Activated naive CD8-positive, alpha-beta T cell treated with anti-CD3 and anti-CD28 coated beads, Interleukin-2, amount 10 ng/mL, durations not matched to agents 7 days and 5 days (primary cell): ENCODE data around the gene EPHA7. TPM values are rescaled to one million over a fixed set of nuclear protein-coding genes. Genes with fewer than 3 reads are reported as not detected.

Source experiments
- ATAC-seq: fragments of 150-1000 bp; cut with Tn5 transposase; one replicate; pipeline ENCODE4 v1.10.0; 2021; ENCODE audit warnings: low read depth, moderate library complexity
- POLR2A ChIA-PET: fragments of 350-600 bp; sonication (Branson Sonifier 250); formaldehyde crosslinking; loops from one replicate; lab custom pipeline; 2021; ENCODE audit warnings: antibody characterized with exemption; lab: Charles Lee
- DNase-seq: peaks from one replicate; pipeline ENCODE4 v3.0.0; 2021
- H3K27ac Mint-ChIP-seq: one replicate; pipeline ENCODE4 v1.8.0; 2022; ENCODE audit warnings: mild to moderate bottlenecking, mixed read lengths
- H3K27me3 Mint-ChIP-seq: one replicate; pipeline ENCODE4 v1.8.0; 2022; ENCODE audit warnings: mild to moderate bottlenecking, moderate library complexity, mixed read lengths
- H3K36me3 Mint-ChIP-seq: one replicate; pipeline ENCODE4 v1.8.0; 2021; ENCODE audit warnings: mild to moderate bottlenecking, mixed read lengths
- H3K4me1 Mint-ChIP-seq: one replicate; pipeline ENCODE4 v1.8.0; 2021; ENCODE audit warnings: mixed read lengths
- H3K4me3 Mint-ChIP-seq: one replicate; pipeline ENCODE4 v1.8.0; 2022; ENCODE audit warnings: mild to moderate bottlenecking, moderate library complexity, mixed read lengths
- H3K9me3 Mint-ChIP-seq: one replicate; pipeline ENCODE4 v1.8.0; 2021; ENCODE audit warnings: mixed read lengths
- total RNA-seq, 2 experiments: library from RNA; stranded (reverse); gene quantifications; one replicate each; pipeline ENCODE4 v1.2.3, GENCODE V29; 2021

Gene EPHA7
- total RNA-seq, 2 experiments from 2014 or later, result not detected

DNA sequence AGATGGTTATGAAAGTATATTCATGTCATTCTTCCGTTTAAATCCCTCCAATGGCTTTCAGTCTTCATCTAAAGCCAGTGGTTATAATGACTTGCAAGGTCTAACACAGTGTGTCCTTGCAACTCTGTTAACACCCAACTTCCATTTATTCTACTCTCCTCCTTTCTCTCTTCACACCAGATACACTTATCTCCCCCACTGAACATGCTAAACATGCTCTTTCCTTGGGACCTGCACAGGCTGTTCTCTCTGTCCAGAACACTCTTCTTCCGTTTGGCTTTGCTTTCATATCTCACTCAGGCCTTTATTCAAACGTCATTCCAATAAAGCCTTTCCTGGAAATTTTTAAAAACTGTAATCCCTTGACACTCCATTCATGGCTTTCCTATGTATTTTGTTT lies 91.5 kb downstream of the EPHA7 start:
- no peak for ATAC-seq
- H3K4me3 Mint-ChIP-seq, result no peak overlapping the region

DNA sequence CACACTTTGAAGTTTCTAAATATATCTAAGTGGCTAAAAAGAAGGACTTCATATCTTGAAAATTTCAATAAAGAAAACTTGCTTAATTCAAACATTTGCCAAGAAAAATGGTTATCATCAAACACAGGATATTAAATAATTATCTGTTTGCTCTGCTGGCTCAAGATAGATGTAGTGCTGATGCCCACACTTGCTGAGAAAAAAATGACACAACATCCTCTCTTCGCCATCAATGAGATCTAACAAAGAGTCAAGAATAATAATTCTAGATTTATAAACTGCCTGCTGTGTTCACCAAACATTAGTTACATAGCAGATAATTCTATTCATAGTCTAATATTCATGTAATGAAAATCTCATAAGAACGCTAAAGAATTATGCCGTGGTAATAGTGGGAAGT lies 93.6 kb downstream of the EPHA7 start:
- ATAC-seq (no peak), DNase-seq (no peak)
- Mint-ChIP-seq H3K4me3 (no peak overlapping the region), H3K27me3 (no peaks in the 10 kb centered on the region), H3K36me3 (no peaks in the 10 kb centered on the region), H3K4me1 (no peaks in the 10 kb centered on the region), H3K9me3 (no peaks in the 10 kb centered on the region), H3K27ac (no peak overlapping the region)
- POLR2A ChIA-PET, result no interaction called here

More for the DNA sequence above, 91.5 kb downstream of the EPHA7 start:
- POLR2A ChIA-PET, result no interaction called here
- Mint-ChIP-seq H3K9me3 (no peaks in the 10 kb centered on the region), H3K4me1 (no peaks in the 10 kb centered on the region), H3K36me3 (no peaks in the 10 kb centered on the region), H3K27me3 (no peaks in the 10 kb centered on the region), H3K27ac (no peak overlapping the region)
- DNase-seq, result no peak

DNA sequence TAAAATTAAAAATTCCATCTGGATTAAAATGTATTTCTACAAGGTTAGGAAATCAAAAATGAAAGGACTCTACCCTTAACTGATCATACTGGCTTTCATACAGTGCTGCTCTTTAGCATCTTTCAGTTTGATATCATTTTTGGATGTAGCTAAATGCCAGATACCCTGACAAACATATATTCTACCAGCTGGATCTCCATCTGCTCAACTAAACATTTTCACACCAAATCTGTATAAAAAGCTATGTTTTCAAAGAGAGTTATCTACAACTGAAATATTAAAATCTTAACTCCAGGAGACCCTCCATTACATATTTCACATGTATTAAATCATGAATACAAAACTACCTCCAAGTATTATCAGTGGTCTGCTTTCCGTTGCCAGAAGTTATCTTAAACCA lies 95.7 kb downstream of the EPHA7 start:
- POLR2A ChIA-PET, result no interaction called here
- ATAC-seq (no peak), DNase-seq (no peak)
- Mint-ChIP-seq H3K27ac (no peak overlapping the region), H3K27me3 (no peaks in the 10 kb centered on the region), H3K9me3 (no peaks in the 10 kb centered on the region), H3K4me3 (no peak overlapping the region), H3K4me1 (no peaks in the 10 kb centered on the region), H3K36me3 (no peaks in the 10 kb centered on the region)

DNA sequence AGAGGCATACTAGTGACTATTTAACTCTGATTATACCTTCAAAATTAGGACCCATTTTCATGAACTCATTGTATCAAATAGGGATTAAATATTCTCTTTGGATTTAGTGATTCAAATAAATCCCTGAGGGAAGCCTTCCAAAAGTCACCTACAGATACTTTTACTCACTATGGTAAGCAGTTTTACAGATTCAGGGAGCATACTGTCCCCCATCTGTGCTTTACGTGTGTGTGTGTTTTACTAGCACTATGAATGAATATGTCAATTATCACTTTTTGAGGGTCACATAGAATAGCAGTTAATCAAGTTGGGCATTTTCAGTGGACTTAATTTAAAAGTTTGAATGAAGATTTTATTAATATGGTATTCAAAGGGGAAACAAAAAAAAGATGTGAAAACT lies 96.7 kb downstream of the EPHA7 start:
- POLR2A ChIA-PET, result no interaction called here
- H3K9me3 Mint-ChIP-seq, result no peaks in the 10 kb centered on the region
- no peaks in the 10 kb centered on the region for H3K36me3 Mint-ChIP-seq

DNA sequence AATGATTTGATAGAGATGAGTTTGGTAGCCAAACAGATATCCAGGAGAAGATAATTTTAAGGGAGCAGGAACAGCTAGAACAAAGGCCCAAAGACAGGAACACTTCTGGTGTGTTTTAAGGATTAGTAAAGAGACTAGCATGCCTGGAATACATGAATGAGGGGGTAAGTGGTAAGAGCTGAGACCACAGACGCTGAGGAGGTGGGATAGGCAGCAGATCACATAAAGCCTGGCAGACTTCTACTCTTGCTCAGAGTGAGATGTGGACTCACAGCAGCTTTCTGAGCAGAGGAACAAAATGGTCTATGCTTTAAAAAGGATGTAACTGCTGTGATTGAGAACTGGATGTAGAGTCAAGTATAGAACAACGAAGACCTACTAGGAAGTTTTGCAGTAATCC lies 100.1 kb downstream of the EPHA7 start:
- POLR2A ChIA-PET, result no interaction called here
- DNase-seq (no peak), ATAC-seq (no peak)
- Mint-ChIP-seq H3K27me3 (no peaks in the 10 kb centered on the region), H3K4me1 (no peaks in the 10 kb centered on the region), H3K4me3 (no peak overlapping the region), H3K27ac (no peak overlapping the region), H3K9me3 (no peaks in the 10 kb centered on the region), H3K36me3 (no peaks in the 10 kb centered on the region)

More for the DNA sequence above, 96.7 kb downstream of the EPHA7 start:
- DNase-seq (no peak), ATAC-seq (no peak)
- H3K27ac Mint-ChIP-seq, result no peak overlapping the region
- H3K4me1 Mint-ChIP-seq, result no peaks in the 10 kb centered on the region
- no peak overlapping the region for H3K4me3 Mint-ChIP-seq
- no peaks in the 10 kb centered on the region for H3K27me3 Mint-ChIP-seq

DNA sequence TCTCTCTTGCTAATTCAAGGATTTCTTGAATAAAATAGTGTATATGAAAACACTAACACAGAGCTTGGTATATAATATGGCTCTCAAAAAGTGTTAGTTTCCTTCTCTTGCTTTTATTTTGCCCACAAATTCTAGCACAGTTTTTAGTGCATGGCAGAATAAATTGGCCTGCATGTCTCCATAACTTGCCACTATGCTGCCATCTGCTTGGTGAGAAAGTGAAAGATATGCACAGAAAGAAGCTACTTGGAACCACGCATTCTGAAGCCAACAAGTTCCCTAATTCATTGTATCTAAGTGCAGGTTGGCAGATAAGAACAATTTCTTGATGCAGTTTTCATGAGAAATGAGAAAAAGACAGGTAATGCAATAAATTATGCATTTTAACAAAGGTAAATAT lies 101.2 kb downstream of the EPHA7 start:
- no peaks in the 10 kb centered on the region for H3K36me3 Mint-ChIP-seq
- POLR2A ChIA-PET, result no interaction called here
- H3K27ac Mint-ChIP-seq, result no peak overlapping the region

DNA sequence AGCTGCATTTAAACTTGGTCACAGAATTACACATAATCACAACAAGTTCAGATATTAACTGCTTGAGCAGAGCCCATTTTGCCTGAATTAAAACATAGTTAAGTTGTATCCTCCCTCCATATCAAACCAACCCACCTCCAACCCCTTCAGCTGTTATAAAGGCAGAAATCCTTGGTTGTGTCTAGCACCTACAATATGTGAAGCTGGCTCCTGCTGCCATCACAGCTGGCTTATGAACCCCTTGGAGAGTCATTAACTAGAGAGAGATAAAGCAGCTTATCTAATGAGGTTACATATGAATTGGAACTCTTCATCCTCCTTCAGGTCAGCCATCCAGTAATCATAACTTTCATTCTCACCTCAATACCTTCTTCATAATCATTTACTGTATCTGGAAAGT lies 101.8 kb downstream of the EPHA7 start:
- DNase-seq, result no peak
- Mint-ChIP-seq H3K27ac (no peak overlapping the region), H3K4me1 (no peaks in the 10 kb centered on the region), H3K9me3 (no peaks in the 10 kb centered on the region), H3K36me3 (no peaks in the 10 kb centered on the region), H3K27me3 (no peaks in the 10 kb centered on the region), H3K4me3 (no peak overlapping the region)
- no peak for ATAC-seq
- POLR2A ChIA-PET, result no interaction called here

More for the DNA sequence above, 101.2 kb downstream of the EPHA7 start:
- H3K4me3 Mint-ChIP-seq, result no peak overlapping the region
- no peaks in the 10 kb centered on the region for H3K27me3 Mint-ChIP-seq
- H3K9me3 Mint-ChIP-seq, result no peaks in the 10 kb centered on the region
- ATAC-seq (no peak), DNase-seq (no peak)
- no peaks in the 10 kb centered on the region for H3K4me1 Mint-ChIP-seq

DNA sequence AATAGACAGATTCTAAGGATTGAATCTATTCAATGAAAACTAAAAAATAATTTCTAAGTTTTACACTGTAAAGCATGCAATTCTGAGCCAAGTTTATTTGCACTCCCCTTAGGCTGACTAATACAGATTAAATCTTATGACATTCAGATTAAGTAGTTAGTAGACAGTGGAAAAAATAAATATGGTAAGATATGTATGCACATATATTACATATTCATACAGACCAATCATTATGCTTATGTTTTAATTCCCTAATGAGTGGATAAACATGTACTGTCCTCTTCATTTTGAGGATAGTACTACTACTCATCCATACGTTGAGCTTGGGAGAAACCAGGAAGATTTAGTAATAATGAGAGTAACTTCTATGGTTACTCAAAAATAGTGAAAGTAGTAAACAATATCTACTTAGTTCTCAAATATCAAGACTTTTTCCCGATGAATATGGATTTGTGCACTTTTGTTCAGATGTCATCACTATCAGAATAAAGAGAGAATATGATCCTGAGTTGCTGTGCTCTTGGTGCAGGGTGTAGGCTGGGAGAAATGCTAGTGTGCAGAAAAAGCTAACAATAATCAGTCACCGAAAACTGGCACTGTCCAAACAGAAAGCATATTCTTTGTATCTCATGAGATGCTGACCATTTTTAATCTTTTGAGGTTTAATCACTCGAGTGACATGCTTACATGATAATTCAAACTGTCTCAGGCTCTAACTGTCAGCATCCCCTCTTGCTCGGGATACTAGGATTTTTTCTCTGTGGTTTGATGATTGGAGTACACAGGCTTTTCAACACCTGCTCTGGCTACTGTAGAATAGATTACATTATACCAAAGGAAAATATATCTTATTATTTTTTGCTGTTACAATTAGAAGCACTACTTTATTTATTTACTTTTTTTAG lies 111.6 kb downstream of the EPHA7 start:
- no peak for ATAC-seq
- Mint-ChIP-seq H3K36me3 (no peaks in the 10 kb centered on the region), H3K9me3 (no peaks in the 10 kb centered on the region), H3K27me3 (no peaks in the 10 kb centered on the region), H3K4me1 (no peaks in the 10 kb centered on the region), H3K4me3 (no peak overlapping the region), H3K27ac (no peak overlapping the region)
- no peak for DNase-seq
- POLR2A ChIA-PET, result no interaction called here

DNA sequence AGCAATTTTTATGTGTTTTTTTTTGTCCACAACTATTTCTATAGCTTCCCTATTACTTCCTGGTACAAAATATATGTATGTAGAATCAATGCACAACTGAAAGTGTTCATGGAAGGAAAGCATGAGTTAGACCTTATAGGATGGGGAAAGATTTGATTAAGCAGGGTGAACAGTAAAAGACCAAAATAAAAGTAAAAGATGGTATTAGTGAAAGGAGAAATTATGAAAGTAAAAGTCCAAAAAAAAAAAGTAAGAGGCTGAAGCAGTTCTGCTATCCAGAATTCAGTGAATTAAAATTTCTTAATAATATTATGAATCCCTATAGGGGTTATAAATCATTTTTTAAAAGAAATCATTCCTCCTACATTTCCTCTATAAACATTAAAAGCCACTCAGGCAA lies 114.3 kb downstream of the EPHA7 start:
- no peaks in the 10 kb centered on the region for H3K4me1 Mint-ChIP-seq
- H3K27ac Mint-ChIP-seq, result no peak overlapping the region
- no peaks in the 10 kb centered on the region for H3K9me3 Mint-ChIP-seq
- no peak for DNase-seq
- H3K27me3 Mint-ChIP-seq, result no peaks in the 10 kb centered on the region
- POLR2A ChIA-PET, result no interaction called here
- H3K4me3 Mint-ChIP-seq, result no peak overlapping the region
- ATAC-seq, result no peak
- H3K36me3 Mint-ChIP-seq, result no peaks in the 10 kb centered on the region

DNA sequence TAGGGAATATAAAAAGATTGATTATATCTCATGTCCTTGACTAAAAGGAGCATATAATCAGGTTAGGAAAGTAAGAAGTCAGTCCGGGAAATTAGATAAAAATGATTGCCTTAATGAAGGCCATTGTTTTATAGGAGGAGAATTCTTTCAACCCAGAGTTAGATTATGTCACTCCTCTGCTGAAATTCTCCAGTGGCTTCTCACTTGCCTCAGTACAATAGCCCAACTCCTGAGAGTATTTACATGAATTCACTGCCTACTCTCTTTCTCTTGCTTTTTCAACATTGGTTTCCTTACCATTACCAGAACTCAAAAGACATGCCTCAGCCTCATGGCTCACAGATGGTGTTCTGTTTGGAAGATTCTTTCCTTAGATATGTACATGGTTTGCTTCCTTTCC lies 114.9 kb downstream of the EPHA7 start:
- no peaks in the 10 kb centered on the region for H3K9me3 Mint-ChIP-seq
- no peaks in the 10 kb centered on the region for H3K27me3 Mint-ChIP-seq
- H3K4me1 Mint-ChIP-seq, result no peaks in the 10 kb centered on the region
- no peak overlapping the region for H3K4me3 Mint-ChIP-seq
- POLR2A ChIA-PET, result no interaction called here
- H3K27ac Mint-ChIP-seq, result no peak overlapping the region
- DNase-seq (no peak), ATAC-seq (no peak)
- H3K36me3 Mint-ChIP-seq, result no peaks in the 10 kb centered on the region

DNA sequence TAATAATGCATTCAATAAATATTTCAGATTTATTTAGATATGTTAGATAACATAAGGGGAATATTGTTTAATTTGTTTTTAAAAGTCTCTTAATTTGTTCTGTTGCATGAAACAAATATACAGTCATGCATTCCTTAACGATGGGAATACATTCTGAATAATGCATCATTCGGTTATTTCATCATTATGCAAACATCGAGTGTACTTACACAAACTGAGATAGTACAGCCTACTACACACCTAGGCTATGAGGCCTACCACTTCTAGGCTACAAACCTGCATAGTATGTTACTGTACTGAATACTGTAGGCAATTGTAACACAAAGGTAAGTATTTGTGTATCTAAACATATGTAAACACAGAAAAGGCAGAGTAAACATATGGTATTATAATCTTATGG lies 118.7 kb downstream of the EPHA7 start:
- POLR2A ChIA-PET, result no interaction called here
- no peaks in the 10 kb centered on the region for H3K36me3 Mint-ChIP-seq
- DNase-seq, result no peak
- H3K4me3 Mint-ChIP-seq, result no peak overlapping the region
- ATAC-seq, result no peak
- no peak overlapping the region for H3K27ac Mint-ChIP-seq
- peaks cover 1% of the 10 kb centered on the region for H3K9me3 Mint-ChIP-seq
- no peaks in the 10 kb centered on the region for H3K27me3 Mint-ChIP-seq
- no peaks in the 10 kb centered on the region for H3K4me1 Mint-ChIP-seq

DNA sequence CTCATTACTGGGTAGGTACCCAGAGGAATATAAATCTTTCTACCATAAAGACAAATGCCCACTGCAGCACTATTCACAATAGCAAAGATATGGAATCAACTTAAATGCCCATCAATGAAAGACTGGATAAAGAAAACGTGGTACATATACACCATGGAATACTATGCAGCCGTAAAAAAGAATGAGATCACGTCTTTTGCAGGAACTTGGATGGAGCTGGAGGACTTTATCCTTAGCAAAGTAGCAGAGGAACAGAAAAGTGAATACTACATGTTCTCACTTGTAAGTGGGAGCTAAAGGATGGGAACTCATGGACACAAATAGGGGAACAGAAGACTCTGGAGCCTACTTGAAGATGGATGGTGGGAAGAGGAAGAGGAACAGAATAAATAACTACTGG lies 119.7 kb downstream of the EPHA7 start:
- no peaks in the 10 kb centered on the region for H3K27me3 Mint-ChIP-seq
- no peak for DNase-seq
- no peak overlapping the region for H3K4me3 Mint-ChIP-seq
- ATAC-seq, result no peak
- H3K4me1 Mint-ChIP-seq, result no peaks in the 10 kb centered on the region
- peaks cover 1% of the 10 kb centered on the region for H3K9me3 Mint-ChIP-seq
- H3K36me3 Mint-ChIP-seq, result no peaks in the 10 kb centered on the region
- POLR2A ChIA-PET, result no interaction called here
- no peak overlapping the region for H3K27ac Mint-ChIP-seq

DNA sequence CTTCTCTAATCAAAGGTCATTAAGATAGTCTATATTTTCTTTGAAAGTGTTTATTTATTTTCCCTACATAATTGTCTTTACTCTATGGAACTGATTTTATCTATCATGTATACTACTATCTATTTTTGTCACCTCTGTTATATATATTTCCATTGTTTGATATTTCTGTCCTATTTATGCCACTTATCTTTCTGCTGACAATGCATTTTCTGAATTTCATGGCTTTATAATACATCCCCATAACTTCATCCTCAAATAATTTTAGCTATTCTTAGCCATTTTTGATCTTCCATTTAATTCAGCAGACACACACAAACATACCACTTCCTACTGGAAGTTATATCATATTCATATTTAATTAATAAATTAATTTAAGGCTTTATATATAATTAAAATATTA lies 123.7 kb downstream of the EPHA7 start:
- H3K27me3 Mint-ChIP-seq, result no peaks in the 10 kb centered on the region
- DNase-seq (no peak), ATAC-seq (no peak)
- H3K36me3 Mint-ChIP-seq, result no peaks in the 10 kb centered on the region
- no peaks in the 10 kb centered on the region for H3K4me1 Mint-ChIP-seq
- POLR2A ChIA-PET, result no interaction called here
- H3K4me3 Mint-ChIP-seq, result no peak overlapping the region
- peaks cover 1% of the 10 kb centered on the region for H3K9me3 Mint-ChIP-seq
- no peak overlapping the region for H3K27ac Mint-ChIP-seq

DNA sequence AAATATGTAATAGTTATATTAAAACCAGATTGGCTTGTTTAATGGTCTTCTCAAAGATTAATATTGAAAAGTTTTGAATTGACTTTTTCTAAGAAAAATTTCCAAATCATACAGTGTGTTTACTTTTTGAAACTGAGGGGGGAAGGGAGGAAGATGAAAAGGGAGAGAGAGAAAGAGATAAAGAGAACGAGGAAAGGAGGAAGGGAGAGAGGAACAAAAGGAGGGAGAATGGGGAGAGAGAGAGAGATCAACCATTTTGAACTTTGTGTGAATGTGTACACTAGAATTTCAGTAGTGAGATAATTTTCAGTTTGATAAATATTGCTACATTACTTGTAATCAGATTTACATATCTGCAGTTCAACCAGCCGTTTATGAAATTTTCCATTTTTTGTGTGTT lies 124.5 kb downstream of the EPHA7 start:
- no peaks in the 10 kb centered on the region for H3K27me3 Mint-ChIP-seq
- no peak overlapping the region for H3K27ac Mint-ChIP-seq
- ATAC-seq (no peak), DNase-seq (no peak)
- peaks cover 1% of the 10 kb centered on the region for H3K9me3 Mint-ChIP-seq
- no peaks in the 10 kb centered on the region for H3K36me3 Mint-ChIP-seq
- H3K4me3 Mint-ChIP-seq, result no peak overlapping the region
- no peaks in the 10 kb centered on the region for H3K4me1 Mint-ChIP-seq
- POLR2A ChIA-PET, result no interaction called here
